ENCODE data around the gene GPC6. TPM values are rescaled to one million over a fixed set of nuclear protein-coding genes. Genes with fewer than 3 reads are reported as not detected.

GPC6 gene
- total and polyA plus RNA-seq, 2 experiments from 2014 or later: 14.4 to 43.3 TPM

DNA sequence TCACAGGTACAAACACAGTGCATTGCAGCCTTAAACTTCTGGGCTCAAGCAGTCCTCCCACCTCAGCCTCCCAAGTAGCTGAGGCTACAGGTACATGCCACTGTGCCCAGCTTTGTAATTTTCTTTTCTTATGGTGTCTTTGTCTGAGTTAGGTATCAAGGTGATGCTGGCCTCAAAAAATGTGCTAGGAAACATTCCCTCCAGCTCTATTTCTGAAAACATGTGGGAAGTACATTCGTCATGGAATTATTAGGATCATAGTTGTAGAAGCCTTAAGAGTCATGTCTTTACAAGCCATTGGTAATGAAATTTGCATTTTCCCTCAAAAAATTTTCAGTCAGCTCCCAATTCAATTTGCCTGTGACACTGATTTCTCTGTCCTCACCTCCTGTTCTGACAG, 1021.3 kb downstream of the GPC6 start:
- DNase-seq (ENCODE audit: low read depth in 1 of 2, low spot score in 1 of 2): no peak
- H3K4me1 ChIP-seq (ENCODE audit: low read depth): no peaks in the 10 kb centered on the region
- no peaks in the 10 kb centered on the region for H3K9me3 ChIP-seq (ENCODE audit: low read depth)
- no peaks in the 10 kb centered on the region for H3K27me3 ChIP-seq
- H3K4me3 ChIP-seq: no peak overlapping the region
- H3K27ac ChIP-seq: no peak overlapping the region
- no peaks in the 10 kb centered on the region for H3K36me3 ChIP-seq
- TF ChIP-seq, protein P1, sequence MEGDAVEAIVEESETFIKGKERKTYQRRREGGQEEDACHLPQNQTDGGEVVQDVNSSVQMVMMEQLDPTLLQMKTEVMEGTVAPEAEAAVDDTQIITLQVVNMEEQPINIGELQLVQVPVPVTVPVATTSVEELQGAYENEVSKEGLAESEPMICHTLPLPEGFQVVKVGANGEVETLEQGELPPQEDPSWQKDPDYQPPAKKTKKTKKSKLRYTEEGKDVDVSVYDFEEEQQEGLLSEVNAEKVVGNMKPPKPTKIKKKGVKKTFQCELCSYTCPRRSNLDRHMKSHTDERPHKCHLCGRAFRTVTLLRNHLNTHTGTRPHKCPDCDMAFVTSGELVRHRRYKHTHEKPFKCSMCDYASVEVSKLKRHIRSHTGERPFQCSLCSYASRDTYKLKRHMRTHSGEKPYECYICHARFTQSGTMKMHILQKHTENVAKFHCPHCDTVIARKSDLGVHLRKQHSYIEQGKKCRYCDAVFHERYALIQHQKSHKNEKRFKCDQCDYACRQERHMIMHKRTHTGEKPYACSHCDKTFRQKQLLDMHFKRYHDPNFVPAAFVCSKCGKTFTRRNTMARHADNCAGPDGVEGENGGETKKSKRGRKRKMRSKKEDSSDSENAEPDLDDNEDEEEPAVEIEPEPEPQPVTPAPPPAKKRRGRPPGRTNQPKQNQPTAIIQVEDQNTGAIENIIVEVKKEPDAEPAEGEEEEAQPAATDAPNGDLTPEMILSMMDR (IDR thresholded peaks at IDR 0.05; ENCODE audit: low read depth, low read length): no peak

- H3K27me3 ChIP-seq: no peaks in the 10 kb centered on the region
- peak in 1 of 2 donors; percentile 29 for DNase-seq (ENCODE audit: low read depth in 1 of 2, low spot score in 1 of 2)
- no peak overlapping the region for H3K4me3 ChIP-seq
- no peak overlapping the region for H3K27ac ChIP-seq
- TF ChIP-seq, protein P1 (IDR thresholded peaks at IDR 0.05; ENCODE audit: low read depth, low read length): no peak
- H3K4me1 ChIP-seq (ENCODE audit: low read depth): no peaks in the 10 kb centered on the region
- H3K9me3 ChIP-seq (ENCODE audit: low read depth): no peaks in the 10 kb centered on the region
- H3K36me3 ChIP-seq: no peaks in the 10 kb centered on the region
These were observed 1022.0 kb downstream of the GPC6 start for GRCh38 chr13:94248454-94249228.

DNA sequence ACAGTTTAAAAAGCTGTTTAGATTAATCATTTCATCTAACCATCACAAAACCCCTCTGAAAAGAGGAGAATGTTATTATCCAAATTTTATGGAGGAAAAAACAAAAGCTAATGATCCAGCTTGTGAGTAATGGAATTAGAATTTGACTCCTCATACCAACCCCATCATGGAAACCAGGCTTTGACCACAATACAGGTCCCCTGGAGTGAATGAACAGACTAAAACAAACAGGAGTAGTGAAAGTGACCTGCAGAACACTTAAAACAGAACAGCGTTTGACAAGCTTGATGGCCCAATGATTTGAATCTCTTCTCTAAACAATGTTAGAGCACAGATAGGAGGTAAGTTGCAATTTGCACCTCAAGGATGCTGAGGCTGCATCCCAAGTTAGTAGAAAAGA, 1022.9 kb downstream of the GPC6 start:
- Histone ChIP-seq H3K27ac (no peak overlapping the region), H3K27me3 (no peaks in the 10 kb centered on the region), H3K9me3 (ENCODE audit: low read depth) (no peaks in the 10 kb centered on the region), H3K4me1 (ENCODE audit: low read depth) (no peaks in the 10 kb centered on the region), H3K36me3 (no peaks in the 10 kb centered on the region), H3K4me3 (no peak overlapping the region)
- DNase-seq (ENCODE audit: low read depth in 1 of 2, low spot score in 1 of 2): peak in 1 of 2 donors; percentile 82
- TF ChIP-seq, protein P1 (IDR thresholded peaks at IDR 0.05; ENCODE audit: low read depth, low read length): no peak

DNA sequence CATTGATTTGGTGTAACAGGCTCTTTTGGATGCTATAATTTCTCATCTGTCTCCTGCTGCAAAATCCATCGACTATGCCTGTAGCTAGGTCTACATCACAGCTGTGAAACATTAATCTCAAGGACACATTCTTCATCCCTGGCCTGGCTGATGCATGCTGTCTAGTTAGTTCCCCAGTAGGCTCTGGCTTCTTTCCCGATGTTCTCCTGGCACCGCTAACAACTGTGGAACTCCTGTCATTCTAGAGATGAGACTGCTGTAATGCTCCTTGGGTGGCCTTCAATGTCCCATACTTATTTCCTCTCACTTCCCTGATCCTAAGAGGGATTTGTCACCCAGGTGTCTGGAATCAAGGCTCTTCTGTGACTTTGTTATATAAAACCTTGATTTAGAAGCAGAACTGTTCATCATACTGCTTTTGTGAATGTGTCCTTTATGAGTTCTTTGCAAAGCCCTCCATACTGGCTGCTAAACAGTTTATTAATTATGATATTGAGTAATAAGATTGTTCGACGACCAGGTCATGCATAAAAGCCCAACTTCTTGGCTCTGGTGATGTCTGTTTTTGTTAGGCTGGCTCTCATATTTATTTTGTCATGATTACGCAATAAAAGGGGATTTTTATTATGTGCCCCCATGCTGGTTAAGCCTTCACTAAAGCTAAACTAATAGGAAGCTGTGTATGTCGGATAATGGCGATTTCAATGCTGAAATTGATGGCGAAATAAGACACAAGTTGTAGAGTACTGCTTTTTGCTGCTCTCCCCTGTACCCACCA, 1025.4 kb downstream of the GPC6 start:
- H3K36me3 ChIP-seq: no peaks in the 10 kb centered on the region
- no peaks in the 10 kb centered on the region for H3K27me3 ChIP-seq
- H3K4me3 ChIP-seq: no peak overlapping the region
- no peaks in the 10 kb centered on the region for H3K9me3 ChIP-seq (ENCODE audit: low read depth)
- no peak overlapping the region for H3K27ac ChIP-seq
- H3K4me1 ChIP-seq (ENCODE audit: low read depth): no peaks in the 10 kb centered on the region
- TF ChIP-seq, protein P1 (IDR thresholded peaks at IDR 0.05; ENCODE audit: low read depth, low read length): no peak
- DNase-seq (ENCODE audit: low read depth in 1 of 2, low spot score in 1 of 2): peak in 1 of 2 donors; percentile 78

- Histone ChIP-seq H3K9me3 (ENCODE audit: low read depth) (no peaks in the 10 kb centered on the region), H3K4me1 (ENCODE audit: low read depth) (no peaks in the 10 kb centered on the region), H3K36me3 (no peaks in the 10 kb centered on the region), H3K27ac (no peak overlapping the region), H3K4me3 (no peak overlapping the region), H3K27me3 (no peaks in the 10 kb centered on the region)
- no peak for DNase-seq (ENCODE audit: low read depth in 1 of 2, low spot score in 1 of 2)
- TF ChIP-seq, protein P1 (IDR thresholded peaks at IDR 0.05; ENCODE audit: low read depth, low read length): no peak
These were observed 1028.1 kb downstream of the GPC6 start for GRCh38 chr13:94254737-94255136.
